SJSA1 (cell line): ENCODE data around the gene POLR2M. TPM values are rescaled to one million over a fixed set of nuclear protein-coding genes. Genes with fewer than 3 reads are reported as not detected.
A peak's percentile ranks its signal among the peaks of the same experiment; 100 is the strongest.

Experiments used
- DNase-seq, 2 experiments: peaks; one replicate each; pipeline ENCODE4 v3.0.0-alpha.2; 2015 to 2020; ENCODE audit warnings: low spot score in 2 of 2, low read depth in 1 of 2
- H3K27ac ChIP-seq: fragments of 250-450 bp; sonication (Bioruptor Pico); 2 replicates; pipeline ENCODE4 v1.5.1; 2020; ENCODE audit warnings: mild to moderate bottlenecking, moderate library complexity
- H3K27me3 ChIP-seq: fragments of 250-450 bp; sonication (Bioruptor Pico); replicated peaks from 2 replicates; pipeline ENCODE4 v1.5.1; 2020; ENCODE audit warnings: mild to moderate bottlenecking, moderate library complexity
- H3K36me3 ChIP-seq: fragments of 250-450 bp; sonication (Bioruptor Pico); 2 replicates; pipeline ENCODE4 v1.5.1; 2020; ENCODE audit warnings: mild to moderate bottlenecking
- H3K4me1 ChIP-seq: fragments of 250-450 bp; sonication (Bioruptor Pico); replicated peaks from 2 replicates; pipeline ENCODE4 v1.6.1; 2021; ENCODE audit warnings: mild to moderate bottlenecking
- H3K4me3 ChIP-seq: fragments of 250-450 bp; sonication (Bioruptor Pico); 2 replicates; pipeline ENCODE4 v1.5.1; 2020; ENCODE audit warnings: mild to moderate bottlenecking
- H3K9me3 ChIP-seq: fragments of 250-450 bp; sonication (Bioruptor Pico); replicated peaks from 2 replicates; pipeline ENCODE4 v1.5.1; 2020; ENCODE audit warnings: mild to moderate bottlenecking
- total RNA-seq: library from RNA; depleted of rRNA; stranded (reverse); fragments of >200 nt; shearing (Covaris generic); gene quantifications from 2 replicates; pipeline ENCODE4 v1.2.3, GENCODE V29; 2014

POLR2M gene
- total RNA-seq, 1 experiment from 2014 or later: 229 TPM

DNA sequence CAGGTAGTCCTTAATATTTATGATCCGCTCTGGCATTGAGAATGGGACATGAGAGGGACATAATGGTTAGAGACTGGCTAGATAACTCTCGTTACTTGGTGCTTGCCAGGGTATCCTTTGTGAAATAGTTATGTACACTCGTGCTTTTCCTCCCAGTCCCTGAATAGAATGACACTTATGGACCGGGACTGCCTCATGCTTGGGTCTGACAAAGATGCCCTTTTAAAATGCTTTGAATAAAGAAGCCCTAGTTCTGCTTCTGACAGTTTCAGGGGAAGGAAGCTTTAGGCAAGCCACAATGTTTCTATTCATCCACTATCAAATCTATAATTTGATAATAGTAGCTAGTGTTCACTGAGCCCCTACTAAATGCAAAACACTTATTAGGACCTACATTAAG, 29.4 kb downstream of the POLR2M start:
- H3K27me3 ChIP-seq: no peaks in the 10 kb centered on the region
- H3K36me3 ChIP-seq: no peaks in the 10 kb centered on the region
- DNase-seq: no peak

DNA sequence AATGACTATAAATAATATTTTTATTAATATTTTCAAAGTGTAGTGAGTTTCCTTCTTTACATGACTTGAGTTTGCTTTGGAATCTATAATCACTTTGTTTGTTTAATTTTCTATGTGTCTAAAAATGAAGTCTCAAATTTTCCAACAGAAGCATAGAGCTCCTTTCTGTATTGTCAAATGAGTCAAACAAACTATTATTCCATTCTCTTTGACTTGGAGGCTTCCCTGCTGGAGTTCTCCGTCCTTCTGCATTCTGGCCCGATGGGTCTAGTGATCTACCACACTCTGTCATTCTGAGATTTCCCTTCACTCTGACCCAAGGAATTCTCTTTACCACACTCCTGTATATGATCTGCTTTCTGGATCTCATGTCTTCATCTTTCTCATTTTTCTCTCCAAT, 30.1 kb downstream of the POLR2M start:
- DNase-seq: no peak
- H3K27ac ChIP-seq: no peak overlapping the region
- H3K36me3 ChIP-seq: no peaks in the 10 kb centered on the region
- peaks cover 3% of the 10 kb centered on the region for H3K27me3 ChIP-seq
- H3K9me3 ChIP-seq: no peaks in the 10 kb centered on the region
- H3K4me3 ChIP-seq: no peak overlapping the region
- H3K4me1 ChIP-seq: no peaks in the 10 kb centered on the region; the same call in 1 of the 2 replicates

More for the DNA sequence above, 29.4 kb downstream of the POLR2M start:
- no peak overlapping the region for H3K4me3 ChIP-seq
- no peaks in the 10 kb centered on the region for H3K9me3 ChIP-seq
- no peak overlapping the region for H3K27ac ChIP-seq
- no peaks in the 10 kb centered on the region; the same call in 1 of the 2 replicates for H3K4me1 ChIP-seq

DNA sequence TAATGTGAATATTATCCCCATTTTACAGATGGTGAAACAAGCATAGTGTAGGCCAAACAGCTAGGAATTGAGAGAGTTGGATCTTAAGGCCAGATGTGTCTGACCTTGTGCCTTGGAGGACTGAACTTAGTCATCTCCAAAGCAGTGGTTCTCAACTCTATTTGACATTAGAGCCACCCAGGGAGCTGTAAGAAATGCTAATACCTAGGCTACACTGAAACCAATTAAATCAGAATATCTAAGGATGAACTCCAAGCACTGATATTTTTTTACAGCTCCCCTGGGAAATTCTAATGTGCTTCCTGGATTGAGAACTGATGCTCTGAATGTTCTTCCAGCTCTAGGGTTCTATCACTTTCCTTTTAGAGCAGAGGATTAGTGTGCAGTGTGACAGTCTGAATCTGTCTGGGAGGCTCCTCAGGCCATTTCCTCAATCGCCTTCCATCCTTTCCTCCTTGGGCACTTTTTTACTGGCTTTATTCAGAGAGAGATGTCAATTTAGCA, 32.3 kb downstream of the POLR2M start:
- Histone ChIP-seq H3K9me3 (no peaks in the 10 kb centered on the region), H3K36me3 (no peaks in the 10 kb centered on the region), H3K4me1 (no peaks in the 10 kb centered on the region), H3K4me3 (no peak overlapping the region), H3K27me3 (peaks cover 9% of the 10 kb centered on the region), H3K27ac (no peak overlapping the region)
- DNase-seq: no peak

DNA sequence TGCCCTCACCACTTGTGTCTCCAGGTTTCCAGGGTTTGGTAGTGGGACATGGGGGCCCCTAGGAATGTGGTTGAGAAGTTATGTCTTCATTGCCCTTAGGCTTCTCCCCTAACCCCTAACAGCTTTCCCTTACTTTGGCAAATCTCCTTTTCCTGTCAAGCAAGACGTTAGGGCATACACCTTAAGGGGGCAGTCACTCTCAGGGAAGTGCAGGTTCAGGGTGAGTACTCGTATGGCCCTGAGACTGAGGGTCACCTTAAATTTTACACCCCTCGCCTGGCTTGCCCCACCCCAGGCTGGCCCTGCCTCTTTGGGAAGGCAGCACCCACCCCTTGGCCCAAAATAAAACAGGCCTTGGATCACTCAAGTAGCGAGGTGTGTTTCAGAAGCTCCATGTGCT, 33.5 kb downstream of the POLR2M start:
- DNase-seq: no peak
- Histone ChIP-seq H3K4me3 (no peak overlapping the region), H3K27me3 (peaks cover 9% of the 10 kb centered on the region), H3K27ac (no peak overlapping the region), H3K9me3 (no peaks in the 10 kb centered on the region), H3K4me1 (no peaks in the 10 kb centered on the region), H3K36me3 (no peaks in the 10 kb centered on the region)

DNA sequence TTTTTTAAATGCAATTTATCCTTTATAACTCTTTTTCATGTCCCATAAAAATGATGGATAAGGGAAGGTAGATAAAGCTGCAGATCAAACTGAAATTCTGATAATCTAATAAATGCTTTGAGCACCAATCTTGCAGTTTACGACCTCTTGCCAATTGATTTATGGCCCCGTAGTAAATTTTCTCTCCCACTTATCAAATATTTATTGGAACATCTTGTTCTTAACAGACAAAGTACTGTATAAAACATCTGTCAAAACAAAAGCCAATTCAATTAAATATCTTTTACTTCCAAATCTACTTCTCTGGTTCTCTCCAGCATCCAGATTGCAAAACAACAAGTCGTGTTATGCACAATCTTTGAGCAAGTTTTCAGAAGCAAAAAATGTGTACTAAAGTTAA, 34.6 kb downstream of the POLR2M start:
- Histone ChIP-seq H3K27ac (no peak overlapping the region), H3K9me3 (no peaks in the 10 kb centered on the region), H3K27me3 (peaks cover 9% of the 10 kb centered on the region), H3K4me1 (no peaks in the 10 kb centered on the region), H3K36me3 (no peaks in the 10 kb centered on the region), H3K4me3 (no peak overlapping the region)
- no peak for DNase-seq

DNA sequence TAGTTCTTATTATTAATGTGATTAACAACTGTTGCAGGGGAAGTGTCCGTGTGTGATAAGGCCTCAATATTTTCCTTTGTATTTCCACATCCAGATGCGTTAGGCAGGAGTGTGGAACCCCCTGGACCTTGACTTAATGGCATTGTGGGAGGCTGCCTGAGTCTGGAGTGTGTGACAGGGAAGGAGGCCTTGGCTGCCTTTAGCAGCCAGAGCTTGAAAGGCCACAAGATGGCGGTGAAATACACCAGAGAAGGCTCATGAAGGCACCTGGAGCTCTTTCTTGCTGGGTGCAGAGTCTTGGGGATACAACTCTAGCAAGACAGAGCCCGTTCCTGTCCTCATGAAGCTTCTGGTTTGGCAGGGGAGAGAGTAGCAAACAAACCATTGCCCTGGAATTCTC, 36.9 kb downstream of the POLR2M start:
- Histone ChIP-seq H3K27me3 (peaks cover 14% of the 10 kb centered on the region), H3K4me1 (peaks cover 11% of the 10 kb centered on the region), H3K9me3 (no peaks in the 10 kb centered on the region), H3K4me3 (no peak overlapping the region), H3K36me3 (no peaks in the 10 kb centered on the region), H3K27ac (no peak overlapping the region)
- DNase-seq: no peak

DNA sequence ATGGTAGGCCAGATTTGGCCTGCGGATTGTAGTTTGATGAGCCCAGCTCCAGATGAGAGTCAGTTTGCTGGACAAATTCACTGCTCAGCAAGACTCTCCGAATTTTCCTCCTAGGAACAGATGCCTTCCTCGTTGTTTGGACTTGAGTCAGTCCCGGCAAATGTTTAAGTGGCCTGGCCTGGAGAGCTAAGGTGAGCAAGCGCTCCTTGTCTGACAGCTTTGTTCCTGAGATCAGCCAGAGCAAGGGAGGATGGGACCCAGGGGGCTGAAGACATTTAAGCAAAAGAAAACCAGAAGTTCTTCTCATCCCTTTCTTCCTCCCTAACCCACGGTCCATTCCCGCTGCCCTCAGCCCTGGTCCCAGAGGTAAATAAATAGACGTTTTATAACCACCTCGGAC, 40.3 kb downstream of the POLR2M start:
- peaks cover 11% of the 10 kb centered on the region for H3K4me1 ChIP-seq
- no peak overlapping the region for H3K27ac ChIP-seq
- no peaks in the 10 kb centered on the region for H3K9me3 ChIP-seq
- H3K36me3 ChIP-seq: no peaks in the 10 kb centered on the region
- peaks cover 12% of the 10 kb centered on the region; the same call in 1 of the 2 replicates for H3K27me3 ChIP-seq
- no peak for DNase-seq
- no peak overlapping the region for H3K4me3 ChIP-seq

DNA sequence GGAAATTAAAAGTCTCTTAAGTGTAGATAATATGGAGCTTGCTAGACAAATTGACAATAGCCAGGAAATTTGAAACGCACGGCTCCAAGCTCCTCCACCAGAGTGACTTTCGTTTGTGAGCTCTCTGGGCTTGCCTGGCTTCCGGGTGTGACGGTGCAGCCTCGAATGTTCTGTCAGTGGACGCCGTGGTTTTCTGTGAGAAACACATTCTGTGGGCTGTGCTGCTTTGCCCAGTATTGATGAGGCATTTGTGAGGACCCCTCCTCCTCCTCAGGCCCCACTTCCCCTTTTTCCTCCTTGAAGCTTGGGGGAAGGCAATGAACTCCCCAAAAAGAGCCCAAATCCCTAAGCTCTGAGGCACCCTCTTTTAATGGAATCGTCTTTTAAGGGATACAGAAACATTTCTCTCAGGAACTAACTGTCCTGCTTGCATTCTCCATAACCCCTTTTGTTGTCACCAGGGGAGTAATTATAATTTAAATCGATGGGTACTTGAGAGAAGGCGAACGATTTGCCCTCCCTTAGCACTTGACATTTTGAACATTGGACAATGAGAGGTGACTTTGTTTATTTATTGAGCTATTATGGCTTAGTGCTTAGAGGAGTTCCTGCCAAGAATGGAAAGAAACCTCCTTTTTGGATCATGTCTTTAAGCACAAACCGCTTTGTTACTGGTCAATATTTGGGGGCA, 40.8 kb downstream of the POLR2M start:
- Histone ChIP-seq H3K4me3 (no peak overlapping the region), H3K36me3 (no peaks in the 10 kb centered on the region), H3K27me3 (peaks cover 8% of the 10 kb centered on the region; the same call in 1 of the 2 replicates), H3K9me3 (no peaks in the 10 kb centered on the region), H3K4me1 (peaks cover 11% of the 10 kb centered on the region), H3K27ac (no peak overlapping the region)
- DNase-seq: peak in 1 of 2 experiments; percentile 11

DNA sequence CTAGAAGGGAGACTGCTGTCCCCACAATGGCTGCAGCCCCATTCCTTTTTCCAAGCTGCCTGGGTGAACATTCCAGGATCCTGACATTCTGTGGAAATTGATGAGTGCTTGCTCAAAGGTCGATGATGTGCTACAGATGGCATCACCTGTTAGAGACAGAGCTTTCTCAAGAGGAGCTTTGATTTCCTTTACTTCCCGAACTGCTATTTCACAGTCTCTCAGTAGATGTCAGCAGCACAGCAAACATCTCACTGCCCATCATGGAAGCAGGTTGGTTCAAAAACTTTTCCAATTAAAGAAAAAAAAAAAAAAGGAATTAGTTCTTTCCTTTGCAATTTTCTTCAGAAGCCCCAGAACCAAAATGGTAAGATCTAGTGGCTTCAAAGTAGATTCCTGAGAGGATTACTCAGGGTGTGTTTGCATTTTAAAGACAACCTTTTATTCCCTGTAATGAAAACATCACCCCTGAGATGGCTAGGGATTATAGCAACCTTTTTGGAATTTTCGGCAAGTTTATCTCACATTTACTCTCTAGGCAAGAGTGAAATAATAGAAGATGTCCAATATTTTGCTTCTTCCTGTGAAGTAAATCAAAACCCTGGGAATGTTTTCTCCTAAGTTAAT, 44.8 kb downstream of the POLR2M start:
- no peak for DNase-seq
- Histone ChIP-seq H3K4me3 (no peak overlapping the region), H3K9me3 (no peaks in the 10 kb centered on the region)

DNA sequence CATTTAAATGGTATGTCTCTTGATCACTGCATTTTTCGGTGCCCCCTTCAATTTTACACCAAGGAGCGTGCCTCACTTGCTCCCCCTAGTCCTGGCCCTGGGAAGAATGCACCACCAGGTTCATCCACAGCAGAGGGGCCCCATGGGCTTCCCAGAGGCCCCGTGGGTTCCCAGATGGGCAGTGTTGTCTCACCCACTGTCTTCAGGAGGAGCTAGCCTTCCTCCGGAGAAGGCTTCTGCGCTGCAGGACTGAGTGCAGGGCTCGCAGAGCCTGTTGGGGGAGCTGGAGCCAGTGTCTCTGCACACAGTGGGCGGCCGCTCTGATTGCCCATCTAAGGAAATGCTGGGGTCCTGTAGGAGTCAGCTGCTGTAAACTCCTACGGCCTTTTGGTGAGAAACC, 45.9 kb downstream of the POLR2M start:
- no peak for DNase-seq

More for the DNA sequence above, 44.8 kb downstream of the POLR2M start:
- Histone ChIP-seq H3K27me3 (peaks cover 8% of the 10 kb centered on the region; the same call in 1 of the 2 replicates), H3K27ac (no peak overlapping the region), H3K36me3 (no peaks in the 10 kb centered on the region), H3K4me1 (peaks cover 11% of the 10 kb centered on the region)

DNA sequence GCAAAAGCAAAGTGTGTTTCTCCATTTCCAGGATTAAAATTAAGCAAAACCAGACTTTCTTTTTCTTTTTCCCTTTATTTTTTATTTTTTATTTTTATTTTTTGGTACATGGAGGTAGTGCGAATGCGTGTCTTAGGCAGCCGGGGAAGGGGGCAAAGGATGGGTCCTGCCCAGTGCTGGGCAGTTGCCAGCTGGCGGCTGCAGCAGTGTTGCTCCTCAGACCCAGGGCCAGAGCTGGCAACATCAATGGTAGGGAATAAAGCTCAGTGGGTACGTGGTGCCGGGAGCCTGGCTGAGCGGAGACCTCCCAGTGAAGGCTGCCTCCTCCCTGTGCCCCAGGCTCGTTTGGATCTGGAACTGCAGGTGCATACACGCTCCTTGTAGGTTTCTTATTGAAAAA, 46.3 kb downstream of the POLR2M start:
- Histone ChIP-seq H3K9me3 (no peaks in the 10 kb centered on the region), H3K4me3 (no peak overlapping the region)

More for the DNA sequence above, 45.9 kb downstream of the POLR2M start:
- peaks cover 5% of the 10 kb centered on the region for H3K4me1 ChIP-seq
- peaks cover 10% of the 10 kb centered on the region for H3K27me3 ChIP-seq
- H3K36me3 ChIP-seq: no peaks in the 10 kb centered on the region
- H3K27ac ChIP-seq: no peak overlapping the region
- H3K4me3 ChIP-seq: no peak overlapping the region
- no peaks in the 10 kb centered on the region for H3K9me3 ChIP-seq

DNA sequence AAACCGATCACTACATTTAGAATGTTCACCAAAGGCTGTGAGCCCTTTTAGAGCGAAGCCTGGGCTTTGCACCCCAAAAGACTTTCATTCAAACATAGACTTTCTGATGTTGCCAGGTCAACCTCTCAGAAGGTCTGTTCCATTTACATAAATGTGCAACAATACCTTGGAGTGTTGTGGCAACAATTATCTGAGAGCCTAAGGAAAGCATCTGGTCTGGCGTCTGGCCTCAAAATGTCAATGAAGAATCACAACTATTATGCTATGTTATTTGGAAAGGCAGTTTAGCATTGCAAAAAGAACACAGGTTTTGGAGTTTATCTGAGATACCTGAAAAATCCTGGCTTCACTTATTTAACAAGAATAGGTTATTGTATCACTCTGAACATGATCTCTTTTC, 50.0 kb downstream of the POLR2M start:
- H3K27me3 ChIP-seq: peaks cover 9% of the 10 kb centered on the region
- no peaks in the 10 kb centered on the region for H3K9me3 ChIP-seq
- no peak overlapping the region for H3K4me3 ChIP-seq
- DNase-seq: no peak
- no peak overlapping the region for H3K27ac ChIP-seq
- no peaks in the 10 kb centered on the region for H3K36me3 ChIP-seq
- no peaks in the 10 kb centered on the region for H3K4me1 ChIP-seq

More for the DNA sequence above, 46.3 kb downstream of the POLR2M start:
- Histone ChIP-seq H3K36me3 (no peaks in the 10 kb centered on the region), H3K4me1 (peaks cover under 1% of the 10 kb centered on the region; the same call in 1 of the 2 replicates), H3K27me3 (peaks cover 12% of the 10 kb centered on the region), H3K27ac (no peak overlapping the region)
- no peak for DNase-seq

DNA sequence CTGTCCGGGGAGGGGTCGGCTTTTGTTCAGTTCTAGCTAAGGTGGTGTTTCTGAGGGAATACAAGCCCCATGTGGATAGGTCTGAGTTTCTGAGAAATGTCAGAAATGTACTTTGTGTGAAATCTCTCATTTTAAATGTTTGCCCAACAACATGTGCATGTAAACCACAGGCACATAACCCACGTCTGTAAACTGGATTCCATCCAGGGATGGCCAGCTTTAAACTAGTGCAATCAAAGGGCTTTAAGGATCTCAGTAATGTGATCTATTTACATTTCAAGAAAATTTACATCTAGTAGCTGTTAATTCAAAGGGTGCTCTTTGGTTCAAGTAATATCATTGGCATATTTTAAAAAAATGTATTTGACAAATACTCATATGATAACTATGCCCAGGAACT, 52.0 kb downstream of the POLR2M start:
- no peak for DNase-seq
- H3K36me3 ChIP-seq: no peaks in the 10 kb centered on the region
- H3K4me1 ChIP-seq: no peaks in the 10 kb centered on the region
- H3K27ac ChIP-seq: no peak overlapping the region
- H3K9me3 ChIP-seq: no peaks in the 10 kb centered on the region
- H3K4me3 ChIP-seq: no peak overlapping the region
- H3K27me3 ChIP-seq: peaks cover 9% of the 10 kb centered on the region

DNA sequence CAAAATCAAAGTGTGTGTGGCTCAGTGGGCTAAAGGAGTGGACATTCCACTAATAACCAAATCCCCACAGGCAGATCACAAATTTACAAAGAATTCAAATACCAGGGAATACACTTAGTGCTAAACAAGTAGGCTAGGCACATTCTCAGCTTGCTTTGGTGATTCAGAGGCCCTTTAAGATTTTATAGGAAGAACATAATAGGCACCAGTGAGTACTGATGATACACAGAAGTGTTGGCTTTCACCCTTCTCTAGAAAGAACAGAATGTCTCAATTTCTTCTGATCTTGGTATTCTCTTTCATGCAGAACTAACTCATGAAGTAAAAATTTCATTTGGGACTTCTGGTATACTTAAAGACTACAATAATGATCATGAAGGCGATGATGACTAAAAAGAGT, 55.0 kb downstream of the POLR2M start:
- Histone ChIP-seq H3K9me3 (no peaks in the 10 kb centered on the region), H3K4me1 (no peaks in the 10 kb centered on the region), H3K4me3 (no peak overlapping the region), H3K27ac (no peak overlapping the region), H3K27me3 (peaks cover 9% of the 10 kb centered on the region), H3K36me3 (no peaks in the 10 kb centered on the region)
- DNase-seq: no peak
